Stimulated activated CD4-positive, alpha-beta T cell treated with anti-CD3 and anti-CD28 coated beads, Interleukin-2, amount 100 ng/mL, for 48 hours (primary cell): ENCODE measurements around the gene G3BP1.
"Not testable (repeated sequence)": the region's sequence is repeated elsewhere in the genome, so short reads cannot be mapped to it uniquely, and the experiment has no call there.

Source experiments
- DNase-seq, 2 donors: peaks; one replicate each; pipeline ENCODE4 v3.0.0-alpha.2; 2020

The G3BP1 gene

DNA sequence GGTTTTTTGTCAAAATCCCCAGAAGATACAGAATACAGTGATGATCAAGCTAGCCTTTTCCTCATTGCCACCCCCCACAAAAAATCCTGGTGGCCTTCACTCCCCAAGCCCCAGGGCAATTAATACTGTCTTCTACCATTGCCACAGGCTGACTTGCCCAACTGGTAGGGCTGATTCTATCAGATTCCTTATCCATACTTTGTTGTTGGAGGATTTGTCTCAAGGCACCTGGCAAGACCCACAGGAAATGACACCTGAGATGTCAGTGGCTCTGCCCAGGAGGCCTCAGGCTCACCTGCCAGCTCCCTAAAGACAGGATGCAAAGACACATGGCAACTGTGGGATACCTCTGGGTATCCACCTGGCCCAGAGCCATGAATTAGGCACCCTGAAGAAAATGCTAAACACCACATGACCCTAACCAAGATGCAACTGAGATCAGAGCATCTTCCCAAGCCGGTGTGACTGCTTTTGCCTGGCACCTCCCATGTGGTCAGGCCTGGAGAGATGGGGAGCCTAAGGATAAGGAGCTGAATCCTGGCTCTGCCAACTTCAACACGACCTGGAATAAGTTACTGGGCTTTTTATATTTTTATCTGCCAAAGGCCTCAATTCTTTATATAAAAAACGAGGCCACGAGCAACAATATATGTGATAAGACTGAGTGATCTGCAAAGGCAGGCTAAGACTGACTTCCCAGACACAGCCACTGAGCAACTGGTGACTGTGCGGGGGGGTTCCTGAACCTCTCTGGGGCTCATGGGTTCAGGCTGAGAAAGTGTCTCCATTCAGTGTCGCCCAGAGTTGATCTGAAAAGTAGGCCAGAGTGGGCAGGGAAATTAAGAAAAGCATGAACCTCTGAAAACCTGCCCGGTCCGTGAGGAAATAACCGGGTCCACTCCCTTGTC is 14.3 kb upstream of the G3BP1 start:
- DNase-seq, result no peak

DNA sequence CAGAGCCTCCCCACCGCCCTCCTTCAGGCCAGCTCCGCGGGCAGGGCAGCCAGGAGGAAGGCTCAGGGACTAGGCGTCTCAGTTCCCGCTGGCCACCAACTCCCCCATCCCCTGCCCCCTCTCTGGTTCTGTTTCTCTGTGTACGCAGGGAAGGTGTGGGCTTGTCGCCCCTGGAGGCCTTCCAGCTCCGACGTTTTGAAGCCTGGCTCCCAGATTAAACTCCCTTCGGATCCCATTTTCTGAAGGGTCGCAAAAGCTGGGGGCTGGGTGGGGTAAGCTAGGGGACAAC is 13.7 kb upstream of the G3BP1 start:
- no peak for DNase-seq

DNA sequence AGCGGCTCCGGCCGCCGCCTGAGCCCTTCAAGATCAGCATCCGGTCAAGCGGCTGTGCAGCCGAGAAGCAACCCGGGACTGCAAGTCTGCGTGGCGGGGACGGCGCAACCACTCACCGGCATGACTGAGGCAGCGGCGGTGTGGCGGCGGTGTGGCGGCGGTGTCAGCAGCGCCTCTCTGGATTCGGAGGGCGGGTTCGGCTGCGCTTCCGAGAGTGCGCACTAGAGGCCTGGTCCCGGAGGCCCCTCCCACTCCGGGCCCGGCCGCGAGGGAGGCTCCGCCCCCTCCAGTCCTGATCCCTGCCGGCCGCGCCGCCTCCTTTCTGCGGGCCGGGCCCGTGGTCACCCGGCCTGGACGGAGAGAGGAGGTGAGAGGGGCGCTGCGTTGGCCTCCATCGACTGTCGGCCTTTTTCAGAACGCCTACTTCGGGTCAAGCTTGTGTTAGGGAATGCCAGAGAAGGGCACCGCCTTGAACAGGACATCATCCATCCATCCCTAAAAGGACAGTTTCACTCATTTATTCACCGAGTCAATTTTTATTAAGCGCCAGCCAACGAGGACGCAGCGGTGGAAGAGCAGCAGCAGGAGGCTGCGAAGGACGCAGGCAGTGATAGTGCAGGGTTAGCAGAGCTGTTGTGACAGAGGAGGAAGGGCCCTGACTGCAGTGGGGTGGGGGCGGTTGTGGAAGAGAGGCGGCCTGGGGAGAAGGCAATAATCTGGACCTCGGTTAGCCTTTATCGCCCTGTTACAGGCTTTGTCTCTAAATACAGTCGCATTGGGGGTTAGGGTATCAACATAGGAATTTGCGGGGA is 13.1 kb upstream of the G3BP1 start, which contains the start of gene ATOX1:
Gene ATOX1, minus strand, starts transcription at position 202 of the 812 bp plus-strand sequence. Its CDS starts 80 bp downstream, at position 122.
- peak; percentile 88 to 89 for DNase-seq

DNA sequence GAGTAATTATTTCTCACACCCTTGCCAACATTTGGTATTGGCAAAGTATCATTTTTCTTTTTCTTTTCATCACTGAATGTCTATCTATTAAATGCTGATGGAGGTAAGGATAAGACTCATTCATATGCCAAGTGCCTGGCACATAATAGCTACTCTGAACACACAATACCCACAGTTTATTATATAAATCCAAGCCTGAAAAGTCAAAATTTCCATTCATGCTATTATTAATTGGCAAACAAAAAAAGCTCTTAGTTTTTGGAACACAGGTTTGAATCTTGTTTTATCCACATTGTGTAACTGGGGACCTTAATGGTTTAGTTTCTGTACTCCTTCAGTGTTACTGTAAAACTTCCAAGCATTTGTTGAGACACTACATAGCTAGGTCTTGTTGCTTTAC is 7.0 kb upstream of the G3BP1 start:
- no peak for DNase-seq

DNA sequence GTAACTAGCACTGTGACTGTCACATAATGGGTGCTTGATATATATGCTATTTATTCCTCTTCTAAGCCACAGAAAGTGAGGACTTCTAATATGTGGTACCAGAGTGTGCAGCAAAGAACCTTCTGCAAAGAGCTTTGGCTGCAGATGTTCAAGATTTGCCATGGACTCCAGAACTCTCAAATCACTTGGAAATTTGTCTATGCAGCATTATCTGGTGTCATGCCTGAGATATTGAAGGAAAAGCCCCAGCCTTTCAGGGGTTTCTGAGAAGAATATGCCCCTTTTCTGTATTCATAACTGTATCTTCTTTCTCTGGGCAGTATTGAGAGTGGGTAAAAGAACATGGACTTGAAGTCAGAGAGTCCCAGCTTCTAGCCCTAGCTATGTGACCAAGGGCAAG is 4.8 kb upstream of the G3BP1 start:
- DNase-seq, result no peak

DNA sequence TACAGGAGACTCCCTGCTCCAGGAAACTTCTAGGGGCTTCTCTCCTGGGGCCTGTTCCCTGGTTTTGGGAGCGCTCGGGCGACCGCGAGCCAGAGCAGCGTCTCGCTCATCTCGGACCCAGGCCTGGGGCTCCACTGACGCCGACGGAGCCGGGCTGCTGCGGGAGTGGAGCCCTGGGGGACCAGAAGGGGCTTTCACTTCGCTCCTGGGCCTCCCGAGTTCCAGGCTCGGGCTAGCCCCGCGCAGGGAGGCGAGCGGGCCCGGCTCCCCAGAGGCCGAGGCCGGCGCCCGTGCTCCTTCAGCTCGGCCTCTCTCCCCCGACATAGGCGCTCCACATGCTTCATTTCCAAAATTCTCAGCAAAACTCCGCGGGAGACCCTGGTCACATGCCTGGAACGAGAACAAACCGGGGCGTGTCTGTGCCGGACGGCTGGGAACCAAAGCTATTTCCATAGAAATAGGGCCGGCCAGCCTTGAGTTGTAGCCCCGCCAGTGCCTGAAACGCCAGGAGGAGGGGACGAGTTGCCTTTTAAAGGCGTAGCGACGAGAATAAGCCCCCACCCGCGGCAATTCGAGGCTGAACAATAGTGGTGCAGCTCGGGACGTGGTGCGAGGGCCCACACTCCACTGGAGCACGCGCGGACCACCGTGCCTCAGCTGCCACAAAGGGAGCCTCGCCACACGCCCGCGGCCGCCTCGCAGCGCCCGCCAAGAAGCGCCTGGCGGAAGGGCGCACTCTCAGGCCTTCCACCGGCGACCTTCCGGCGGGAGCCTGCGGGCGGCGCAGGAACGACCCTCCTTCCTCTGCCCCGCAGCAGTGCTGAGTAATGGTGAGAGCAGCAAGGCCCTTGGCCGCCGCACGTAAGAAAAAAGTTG is 1.1 kb upstream of the G3BP1 start:
- DNase-seq, result peak; percentile 19 to 25

DNA sequence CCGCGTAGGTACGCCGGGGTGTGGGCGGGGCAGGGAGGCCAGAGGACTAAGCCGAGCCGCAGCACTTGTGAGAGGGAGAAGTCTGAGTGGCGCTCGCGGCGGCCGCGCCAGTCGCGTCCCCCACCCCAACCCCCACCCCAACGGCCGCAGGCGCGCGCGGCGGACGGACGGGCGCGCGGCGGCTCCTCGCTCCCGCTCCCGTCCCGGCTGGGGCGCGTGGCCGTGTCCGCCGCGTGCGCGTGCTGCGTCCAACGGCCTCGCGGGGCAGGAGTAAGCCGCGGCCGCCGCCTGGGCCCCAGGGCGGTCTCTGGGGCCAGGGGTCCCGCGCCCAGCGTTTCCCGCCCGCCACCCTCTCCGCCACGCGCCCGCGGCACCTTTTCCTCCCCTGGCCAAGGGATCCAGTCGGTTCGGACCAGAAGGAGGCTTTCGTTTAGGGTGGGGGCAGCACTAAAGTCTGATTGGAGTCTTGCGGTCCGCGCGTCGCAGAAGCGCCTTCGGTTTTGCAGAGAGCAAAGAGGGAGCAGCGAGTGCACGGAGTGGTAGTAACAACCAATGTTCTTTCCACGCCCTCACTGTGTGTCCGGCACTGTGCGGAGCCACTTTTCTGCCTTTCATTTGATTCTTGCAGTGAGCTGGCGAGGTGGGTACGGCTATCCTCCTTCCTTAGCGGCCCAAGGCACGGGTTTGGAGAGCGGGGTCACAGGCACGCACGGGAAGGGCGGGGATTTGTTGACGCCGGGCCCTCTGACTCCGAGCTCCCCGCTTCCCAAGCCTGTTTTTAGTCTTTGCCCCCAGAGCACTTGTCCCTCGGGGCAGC is 483 bp downstream of the G3BP1 start:
- DNase-seq, result peak; percentile 27 to 34

DNA sequence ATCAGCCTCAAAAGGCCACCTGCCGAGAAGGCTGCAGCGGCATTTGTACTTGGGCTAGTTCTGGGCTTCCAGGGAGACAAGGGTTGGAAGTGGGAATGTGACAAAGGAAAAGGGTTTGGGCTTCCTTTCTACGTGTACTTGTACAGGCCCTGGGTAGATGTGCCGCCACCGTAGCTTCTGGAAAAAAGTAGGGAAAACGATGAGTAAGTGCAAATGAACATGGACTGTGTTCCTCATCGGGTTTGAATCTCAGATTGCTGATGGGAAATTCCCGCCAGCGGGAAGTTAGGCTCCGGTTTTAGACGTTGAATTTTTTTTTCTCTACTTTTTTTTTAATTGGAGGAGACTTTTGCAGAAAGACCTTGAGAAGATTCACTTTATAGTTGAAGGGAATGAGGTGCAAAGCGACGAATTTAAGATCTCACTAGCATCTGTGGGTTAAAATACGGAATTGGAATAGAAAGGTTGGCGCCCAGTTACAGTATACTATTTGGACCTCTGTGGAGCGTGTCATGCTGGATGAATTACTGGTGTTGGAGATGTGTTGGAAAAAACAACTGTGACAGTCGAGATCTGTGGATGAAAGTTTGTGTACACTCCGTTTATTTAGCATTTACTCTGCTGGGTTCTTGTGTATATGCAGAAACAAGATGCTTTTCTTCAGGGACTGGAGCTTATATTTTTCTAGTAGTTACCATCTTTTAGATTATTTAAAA is 1.2 kb downstream of the G3BP1 start:
- no peak for DNase-seq

DNA sequence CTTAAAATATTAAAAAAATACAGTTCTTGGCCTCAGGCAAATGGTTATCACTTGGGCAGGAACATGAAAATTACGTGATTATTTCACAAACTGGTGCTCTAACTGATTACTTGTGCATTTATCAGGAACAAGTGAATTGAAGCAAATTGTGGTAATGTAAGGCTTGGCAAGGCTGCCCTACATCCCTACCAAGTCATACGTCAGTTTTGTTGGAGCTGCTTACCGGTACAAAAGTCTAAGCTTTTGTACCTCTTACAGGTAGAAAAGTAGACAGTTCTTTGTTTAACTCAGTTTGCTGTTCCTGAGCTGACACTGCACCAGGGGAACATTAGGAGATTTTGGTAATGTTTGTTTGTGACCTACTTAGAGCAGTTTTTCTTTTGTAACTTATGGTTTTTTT is 2.2 kb downstream of the G3BP1 start:
- DNase-seq, result no peak

DNA sequence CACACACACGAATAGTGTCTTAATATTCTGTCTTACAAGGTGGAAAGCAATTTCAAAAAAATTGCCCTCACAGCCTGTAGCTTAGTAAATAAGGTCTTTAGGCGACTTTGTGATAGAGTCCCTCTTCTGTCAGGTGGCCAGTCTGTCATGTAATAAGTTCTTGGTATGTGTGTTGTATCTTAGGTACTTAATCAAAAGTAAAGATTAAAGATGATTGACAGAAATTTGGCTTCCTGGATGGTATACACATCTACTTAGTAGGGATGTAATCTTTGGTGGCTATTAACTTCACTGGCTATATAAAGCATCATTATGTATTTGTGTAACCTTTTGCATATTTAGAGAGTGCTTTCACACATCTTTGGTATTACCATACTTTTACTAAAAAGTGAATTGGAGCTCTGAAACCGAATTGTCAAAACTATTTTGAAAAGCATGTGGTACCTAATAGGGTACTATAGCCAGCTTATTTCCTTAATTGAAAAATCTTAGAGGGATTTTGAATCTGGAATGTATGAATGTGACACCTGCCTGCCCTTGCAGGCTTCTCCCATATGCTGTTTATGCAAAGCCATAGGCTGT is 3.4 kb downstream of the G3BP1 start:
- no peak for DNase-seq

DNA sequence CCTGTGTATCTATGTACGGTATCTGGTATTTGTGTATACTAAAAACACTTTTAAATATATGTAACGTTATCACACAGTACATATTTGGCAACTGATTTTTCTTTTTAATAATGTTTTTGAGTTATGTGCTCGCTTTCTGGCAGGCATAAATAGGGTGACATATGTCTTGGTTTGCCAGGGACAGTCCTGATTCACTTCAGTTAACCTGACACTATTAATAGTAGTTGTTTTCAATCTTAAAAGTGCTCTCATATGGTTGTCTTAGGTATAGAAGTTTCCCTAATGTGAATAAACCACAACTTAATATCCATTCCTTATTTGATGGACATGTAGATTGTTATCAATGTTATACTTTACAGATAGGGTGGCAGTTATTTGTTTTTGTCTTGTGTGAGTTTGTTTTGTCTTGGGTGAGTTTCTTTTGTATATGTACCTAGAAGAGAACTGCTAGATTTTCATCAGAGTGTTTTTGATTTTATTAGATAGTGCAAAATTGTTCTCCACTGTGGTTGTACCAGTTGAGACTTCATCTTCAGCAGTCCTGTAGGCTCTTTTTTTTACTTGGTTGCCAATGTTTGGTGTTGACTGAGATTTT is 7.9 kb downstream of the G3BP1 start:
- no peak for DNase-seq

DNA sequence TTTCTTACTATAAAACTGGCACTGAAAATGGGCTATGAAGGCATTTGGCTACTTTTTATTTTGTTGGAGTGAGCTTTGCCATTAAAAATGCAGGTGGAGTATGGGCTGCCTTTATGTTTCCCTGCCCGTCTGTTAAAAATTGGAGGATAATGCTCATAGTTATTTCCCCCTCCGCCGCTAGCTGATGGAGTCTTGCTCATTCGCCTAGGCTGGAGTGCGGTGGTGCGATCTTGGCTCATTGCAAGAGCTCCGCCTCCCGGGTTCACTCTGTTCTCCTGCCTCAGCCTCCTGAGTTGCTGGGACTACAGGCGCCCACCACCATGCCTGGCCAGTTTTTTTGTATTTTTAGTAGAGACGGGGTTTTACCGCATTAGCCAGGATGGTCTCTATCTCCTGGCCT is 8.6 kb downstream of the G3BP1 start:
- DNase-seq, result no peak

DNA sequence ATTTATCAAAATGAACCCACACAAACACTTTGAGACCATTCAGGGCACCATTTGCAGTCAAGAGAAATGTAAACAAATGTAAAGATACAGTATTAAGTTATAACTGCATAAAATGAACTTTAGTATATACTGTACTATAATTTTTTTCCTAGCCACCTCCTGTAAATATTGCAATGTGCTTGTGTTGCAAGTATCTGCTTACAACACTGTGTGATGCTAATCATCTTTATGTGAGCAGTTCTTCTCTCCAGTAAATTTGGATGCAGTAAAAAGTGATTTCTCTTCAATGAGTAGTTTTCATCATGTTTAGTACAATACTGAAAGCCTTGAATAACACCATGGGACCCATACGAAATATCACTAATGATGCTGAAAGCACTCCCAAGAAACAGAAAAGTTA is 9.4 kb downstream of the G3BP1 start:
- DNase-seq, result no peak

DNA sequence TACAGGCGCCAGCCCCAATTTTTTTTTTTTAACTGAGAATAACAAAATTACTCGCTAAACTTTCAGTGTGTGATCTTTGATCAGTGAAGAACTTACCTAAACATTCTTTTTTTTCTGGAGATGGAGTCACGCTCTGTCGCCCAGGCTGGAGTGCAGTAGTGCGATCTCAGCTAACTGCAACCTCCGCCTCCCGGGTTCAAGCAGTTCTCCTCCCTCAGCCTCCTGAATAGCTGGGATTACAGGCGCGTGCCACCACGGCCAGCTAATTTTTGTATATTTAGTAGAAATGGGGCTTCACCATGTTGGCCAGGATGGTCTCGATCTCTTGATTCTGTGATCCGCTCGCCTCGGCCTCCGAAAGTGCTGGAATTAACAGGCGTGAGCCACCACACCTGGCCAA is 11.9 kb downstream of the G3BP1 start:
- DNase-seq, result not testable (repeated sequence)

DNA sequence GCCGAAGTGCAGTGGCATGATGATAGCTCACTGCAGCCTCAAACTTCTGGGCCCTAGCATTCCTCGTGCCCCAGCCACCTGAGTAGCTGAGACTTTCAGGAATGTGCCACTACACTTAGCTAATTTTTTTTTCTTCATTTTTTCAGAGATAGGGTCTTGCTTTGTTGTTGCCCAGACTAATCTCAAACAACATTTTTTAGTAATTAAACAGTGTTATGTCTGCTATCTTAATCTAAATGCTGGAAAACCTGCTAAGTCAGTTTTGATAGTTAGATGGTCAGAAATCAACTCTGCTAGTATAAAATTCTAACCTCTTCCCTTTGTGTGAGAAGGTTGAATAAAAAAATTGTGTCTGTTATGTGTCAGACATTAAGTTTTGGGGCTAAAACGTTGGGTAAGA is 12.4 kb downstream of the G3BP1 start:
- no peak for DNase-seq

DNA sequence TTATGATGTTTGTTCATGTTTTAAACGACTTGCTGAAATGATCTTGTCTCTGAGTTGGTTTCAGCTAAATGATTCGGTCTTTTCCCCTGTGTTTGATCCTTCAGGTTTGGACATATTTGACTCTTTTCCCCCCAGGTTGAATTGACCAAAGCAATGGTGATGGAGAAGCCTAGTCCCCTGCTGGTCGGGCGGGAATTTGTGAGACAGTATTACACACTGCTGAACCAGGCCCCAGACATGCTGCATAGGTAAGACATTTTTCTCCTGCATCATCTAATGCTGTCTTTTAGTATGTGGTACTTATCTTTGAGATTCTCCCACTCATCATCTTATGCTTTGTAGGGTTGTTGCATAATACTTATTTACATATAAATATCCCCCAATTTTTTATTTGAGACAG is 14.7 kb downstream of the G3BP1 start:
- no peak for DNase-seq

DNA sequence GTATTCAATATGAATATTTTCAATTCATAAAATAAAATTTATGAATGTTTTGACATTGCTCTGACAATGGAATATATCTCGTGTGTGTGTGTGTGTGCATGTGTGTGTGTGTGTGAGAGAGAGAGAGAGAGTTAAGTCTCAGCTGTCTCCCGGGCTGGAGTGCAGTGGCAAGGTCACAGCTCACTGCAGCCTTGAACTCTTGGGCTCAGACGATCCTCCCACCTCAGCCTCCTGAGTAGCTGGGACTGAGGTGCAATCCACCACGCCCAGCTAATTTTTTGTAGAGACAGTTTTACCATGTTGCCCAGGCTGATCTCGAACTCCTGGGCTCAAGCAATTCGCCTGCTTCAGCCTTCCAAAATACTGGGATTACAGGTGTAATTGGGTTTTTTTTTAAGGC is 16.1 kb downstream of the G3BP1 start:
- no peak for DNase-seq

DNA sequence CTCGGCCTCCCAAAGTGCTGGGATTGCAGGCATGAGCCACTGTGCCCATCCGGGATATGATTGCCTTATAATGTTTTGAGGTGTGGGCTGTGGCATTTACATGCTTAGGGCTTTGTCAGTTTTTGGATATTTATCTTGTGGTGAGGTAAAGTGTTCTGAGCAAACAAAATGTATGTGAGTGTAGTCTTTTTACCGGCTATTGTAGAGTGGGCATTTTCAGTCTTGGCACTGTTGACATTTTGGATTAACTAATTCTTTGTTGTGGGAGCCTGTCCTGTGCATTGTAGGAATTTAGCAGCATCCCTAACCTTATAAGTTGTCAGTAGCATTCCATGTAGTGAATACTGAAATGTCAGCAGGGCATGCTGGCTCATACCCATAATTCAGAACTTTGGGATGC is 21.6 kb downstream of the G3BP1 start:
- DNase-seq, result no peak

DNA sequence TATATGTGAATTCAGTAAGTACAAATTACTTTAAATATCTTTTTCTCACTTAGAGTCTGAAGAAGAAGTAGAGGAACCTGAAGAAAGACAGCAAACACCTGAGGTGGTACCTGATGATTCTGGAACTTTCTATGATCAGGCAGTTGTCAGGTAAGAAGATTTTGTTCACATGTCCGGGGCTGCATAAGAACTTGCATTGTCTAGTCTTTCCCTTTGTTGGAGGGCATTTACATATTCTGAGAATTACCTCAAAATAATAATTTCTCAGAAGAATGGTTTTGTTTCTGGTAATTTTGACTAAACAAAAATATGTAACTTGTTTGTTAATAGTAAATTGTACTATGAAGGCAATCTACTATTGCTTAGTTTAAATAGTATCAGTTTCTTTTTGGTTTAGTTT is 23.7 kb downstream of the G3BP1 start:
- no peak for DNase-seq

DNA sequence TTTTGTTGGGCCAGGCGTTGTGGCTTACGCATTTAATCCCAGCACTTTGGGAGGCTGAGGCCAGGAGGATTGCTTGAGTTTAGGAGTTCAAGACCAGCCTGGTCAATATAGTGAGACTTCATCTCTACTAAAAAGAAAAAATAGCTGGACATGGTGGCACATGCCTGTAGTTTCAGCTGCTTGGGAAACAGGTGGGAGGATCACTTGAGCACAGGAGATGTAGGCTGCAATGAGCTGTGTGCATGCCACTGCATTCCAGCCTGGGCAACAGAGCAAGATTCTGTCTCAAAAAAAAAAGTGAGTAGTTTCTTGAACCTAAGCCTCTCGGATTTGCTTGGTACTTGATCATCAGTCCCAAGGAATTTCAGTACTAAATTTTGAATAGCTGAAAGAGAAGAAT is 26.9 kb downstream of the G3BP1 start:
- no peak for DNase-seq

DNA sequence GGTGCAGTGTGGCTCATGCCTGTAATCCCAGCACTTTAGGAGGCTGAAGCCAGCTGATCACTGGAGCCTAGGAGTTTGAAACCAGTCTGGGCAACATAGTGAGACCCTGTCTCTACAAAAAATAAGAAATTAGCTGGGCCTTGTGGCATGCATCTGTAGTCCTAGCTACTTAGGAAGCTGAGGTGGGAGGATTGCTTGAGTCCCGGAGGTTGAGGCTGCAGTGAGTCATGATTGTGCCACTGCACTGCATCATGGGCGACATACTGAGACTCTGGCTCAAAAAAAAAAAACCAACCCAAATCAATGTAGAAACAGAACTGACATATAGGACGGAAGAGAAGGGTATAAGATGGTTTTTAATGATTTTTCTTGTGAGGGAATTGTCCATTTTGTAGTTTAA is 27.7 kb downstream of the G3BP1 start:
- no peak for DNase-seq
